22Rv1 (cell line): Measurements from ENCODE around the gene ATP13A1.

Source experiments
- CTCF ChIP-seq: fragments of 450-650 bp; IDR thresholded peaks from 2 replicates; pipeline ENCODE4 v1.5.1; 2017; ENCODE audit warnings: mild to moderate bottlenecking
- ZFX ChIP-seq: fragments of 450-650 bp; IDR thresholded peaks from 2 replicates; pipeline ENCODE4 v1.6.1; 2017; ENCODE audit warnings: antibody characterized with exemption, borderline replicate concordance

GRCh38 chr19:19649155-19649554, 14.3 kb downstream of the ATP13A1 start:
- no peak for TF ChIP-seq CTCF
- no peak for TF ChIP-seq ZFX
